ENCODE results near the gene RIPPLY1.
"Not testable (repeated sequence)": the region's sequence is repeated elsewhere in the genome, so short reads cannot be mapped to it uniquely, and the experiment has no call there.

Gene RIPPLY1

DNA sequence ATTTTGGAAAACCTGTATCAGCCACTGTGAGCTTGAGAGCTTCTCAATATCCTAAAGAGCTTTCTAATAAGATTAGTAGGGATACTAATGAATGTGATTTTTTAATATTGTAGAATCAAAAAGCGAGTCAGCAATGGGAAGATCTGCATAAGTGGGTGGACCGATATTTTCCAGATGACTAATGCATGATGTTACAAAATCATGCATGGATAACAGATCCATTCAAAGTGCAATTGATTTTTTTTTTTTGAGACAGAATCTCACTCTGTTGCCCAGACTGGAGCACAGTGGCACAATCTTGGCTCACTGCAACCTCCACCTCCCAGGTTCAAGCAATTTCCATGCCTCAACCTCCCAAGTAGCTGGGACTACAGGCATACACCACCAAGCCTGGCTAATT lies 9.7 kb upstream of the RIPPLY1 start:
- in situ Hi-C loops (cut with MboI; ENCODE audit: low sequenced_read_pairs): no loop called here

DNA sequence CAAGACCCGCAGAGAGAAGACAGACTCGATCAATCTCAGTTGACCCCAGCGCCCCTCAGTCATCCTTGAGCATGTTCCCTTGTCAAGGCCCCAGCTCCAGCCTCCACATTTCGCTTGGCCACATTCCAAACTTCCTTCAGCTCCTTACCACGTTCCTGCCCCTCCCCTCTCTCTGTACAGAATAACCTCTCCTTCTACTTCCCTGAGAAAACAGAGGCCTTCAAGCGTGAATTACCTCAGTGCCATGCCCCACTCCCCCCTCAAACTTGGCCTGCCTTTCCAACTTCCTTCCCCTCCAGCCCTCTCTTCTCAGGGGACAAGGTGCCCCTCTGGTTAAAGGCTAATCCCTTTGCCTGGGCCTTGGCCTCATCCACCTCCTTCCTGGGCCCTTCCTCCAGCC lies 3.2 kb upstream of the RIPPLY1 start:
- in situ Hi-C loops (cut with MboI; ENCODE audit: low sequenced_read_pairs): no loop called here

DNA sequence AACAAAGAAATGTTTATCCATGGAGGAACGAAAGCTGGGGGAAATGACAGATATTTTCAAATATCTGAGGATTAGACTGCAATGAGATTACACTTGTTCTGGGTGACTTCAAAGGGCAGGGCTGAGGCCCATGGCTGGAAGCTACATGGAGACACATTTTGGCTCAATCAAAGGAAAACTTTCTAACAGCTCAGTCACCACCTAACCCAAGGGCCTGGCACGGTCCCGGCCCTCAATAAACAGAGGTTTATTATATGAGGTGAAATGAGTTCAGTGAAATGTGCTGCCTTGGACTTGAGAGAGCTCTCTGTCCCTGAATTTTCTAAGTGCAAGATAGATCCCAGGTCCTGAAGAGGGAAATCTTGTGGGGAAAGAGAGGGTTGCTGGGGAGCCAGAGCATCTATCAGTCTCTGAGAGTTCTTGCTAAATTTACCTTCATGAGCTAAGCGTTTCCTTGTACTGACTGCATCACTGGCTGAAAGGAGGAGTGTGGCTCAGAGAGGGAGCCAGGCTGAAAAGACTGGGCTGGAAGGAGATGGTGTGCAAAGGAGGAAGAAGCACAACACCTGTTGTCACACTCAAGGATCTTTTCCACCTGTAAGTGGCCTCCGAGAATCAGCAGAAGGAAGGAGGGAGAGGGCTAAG lies 2.0 kb upstream of the RIPPLY1 start:
- in situ Hi-C loops (cut with MboI; ENCODE audit: low sequenced_read_pairs): no loop called here

DNA sequence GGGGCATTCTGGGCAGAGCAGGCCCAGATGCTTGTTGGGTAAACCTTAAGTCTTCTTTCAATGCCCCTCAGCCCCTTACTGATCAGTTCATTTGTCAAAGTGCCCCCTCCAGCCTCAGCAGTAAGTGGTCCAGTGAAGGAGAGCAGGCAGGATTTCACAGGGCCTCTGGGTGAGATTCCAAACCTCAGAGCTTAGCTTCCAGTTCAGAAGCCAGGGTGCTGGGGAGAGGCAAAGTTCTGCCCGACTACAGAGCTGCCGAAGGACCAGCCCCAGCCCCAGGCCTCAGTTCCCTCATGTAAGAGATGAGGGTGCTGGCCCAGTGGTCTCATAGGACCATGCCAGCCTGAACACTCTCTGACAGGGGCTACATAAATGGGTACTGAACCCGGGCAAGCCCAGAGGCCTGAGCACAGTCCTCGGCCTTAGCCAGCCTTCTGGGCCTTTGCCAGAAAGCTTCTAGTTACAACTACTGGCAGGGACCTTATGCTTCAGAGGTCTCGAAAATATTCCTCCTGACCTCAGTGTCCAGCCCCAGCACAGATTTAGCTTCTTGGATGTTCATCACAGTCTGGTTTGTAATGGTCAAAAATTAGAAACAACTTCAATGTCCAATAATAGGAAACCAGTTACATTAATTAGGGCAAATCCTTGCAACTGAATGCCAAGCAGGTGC lies 851 bp upstream of the RIPPLY1 start:
- in situ Hi-C loops (cut with MboI; ENCODE audit: low sequenced_read_pairs): no loop called here

DNA sequence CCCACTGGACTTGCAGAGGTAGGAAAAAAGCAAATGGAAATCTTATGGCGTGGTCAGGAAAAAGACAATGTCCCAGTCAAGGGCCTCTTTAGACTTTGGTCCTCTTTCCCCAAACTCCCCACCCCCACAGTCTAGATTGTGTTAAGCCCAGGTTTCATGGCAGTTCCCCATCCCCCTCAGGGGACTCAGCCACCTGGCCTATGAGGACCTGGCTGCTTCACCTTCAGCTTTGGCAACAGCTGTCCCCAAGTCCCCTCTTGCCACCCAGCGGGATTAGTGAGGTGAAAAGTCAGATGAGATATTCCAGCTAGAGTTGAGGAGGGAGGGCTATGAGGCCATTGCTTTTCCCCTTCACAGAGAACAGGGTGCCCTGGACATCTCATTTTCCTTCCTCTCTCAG lies 457 bp downstream of the RIPPLY1 start:
- in situ Hi-C loops (cut with MboI; ENCODE audit: low sequenced_read_pairs): no loop called here

DNA sequence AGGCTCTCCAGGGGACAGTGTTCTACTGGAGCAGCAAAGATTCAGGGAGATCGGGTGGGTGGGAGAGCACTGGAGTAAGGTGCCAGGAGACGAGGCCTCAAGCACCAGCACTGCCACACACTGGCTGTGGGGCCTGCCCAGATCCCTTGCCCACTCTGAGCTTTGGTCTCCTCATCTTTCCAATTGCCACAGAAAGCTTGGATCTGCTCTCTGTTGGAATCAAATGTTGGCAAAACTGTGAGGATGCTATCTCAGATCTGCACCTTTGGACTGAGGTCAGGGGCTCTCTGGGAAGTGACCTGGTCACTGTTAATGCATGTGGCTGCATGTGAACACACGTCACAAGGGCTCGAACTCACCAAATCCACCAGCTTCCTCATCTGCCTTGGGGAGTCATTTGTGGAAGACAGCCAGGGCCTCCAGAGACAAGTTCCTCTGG lies 1.3 kb downstream of the RIPPLY1 start:
- in situ Hi-C loops (cut with MboI; ENCODE audit: low sequenced_read_pairs): no loop called here

DNA sequence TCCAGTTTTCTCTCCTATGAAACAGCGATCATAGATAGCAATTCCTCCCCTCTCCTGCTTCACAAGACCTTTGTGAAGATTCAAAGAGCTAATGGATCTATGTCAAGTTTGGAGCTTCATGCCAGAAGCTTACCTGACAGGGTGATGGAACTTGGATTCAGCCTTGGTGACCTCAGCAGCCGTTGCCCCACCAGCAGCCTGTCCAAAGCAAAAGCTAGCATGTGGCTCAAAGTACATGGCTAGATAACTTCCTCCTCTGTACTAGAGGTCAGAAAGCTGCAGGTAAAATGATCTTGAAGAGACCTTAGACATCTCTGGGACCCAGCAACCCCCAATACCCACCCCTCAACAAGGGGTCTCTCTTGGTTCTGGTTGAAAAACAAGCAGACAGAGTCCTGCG lies 1.8 kb downstream of the RIPPLY1 start:
- in situ Hi-C loops (cut with MboI; ENCODE audit: low sequenced_read_pairs): no loop called here

DNA sequence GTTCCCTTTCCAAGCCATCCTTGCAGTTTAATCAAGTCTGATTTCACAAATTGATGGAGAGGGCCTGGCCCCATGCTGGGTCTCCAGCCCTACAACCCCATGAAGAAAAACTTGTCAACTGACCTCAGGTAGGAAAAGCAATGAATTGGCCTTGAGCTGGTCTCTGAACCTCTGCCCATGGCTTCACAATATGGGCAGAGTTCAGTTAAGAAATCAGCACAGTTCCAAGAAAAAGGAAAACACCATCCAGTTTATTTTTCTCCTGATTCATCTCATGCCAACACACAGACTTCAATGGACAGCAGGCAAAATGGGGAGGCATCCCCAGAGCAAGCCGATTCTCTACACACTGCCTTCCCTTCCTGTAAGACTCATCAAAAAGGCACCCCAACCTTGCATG lies 3.3 kb downstream of the RIPPLY1 start:
- in situ Hi-C loops (cut with MboI; ENCODE audit: low sequenced_read_pairs): no loop called here

DNA sequence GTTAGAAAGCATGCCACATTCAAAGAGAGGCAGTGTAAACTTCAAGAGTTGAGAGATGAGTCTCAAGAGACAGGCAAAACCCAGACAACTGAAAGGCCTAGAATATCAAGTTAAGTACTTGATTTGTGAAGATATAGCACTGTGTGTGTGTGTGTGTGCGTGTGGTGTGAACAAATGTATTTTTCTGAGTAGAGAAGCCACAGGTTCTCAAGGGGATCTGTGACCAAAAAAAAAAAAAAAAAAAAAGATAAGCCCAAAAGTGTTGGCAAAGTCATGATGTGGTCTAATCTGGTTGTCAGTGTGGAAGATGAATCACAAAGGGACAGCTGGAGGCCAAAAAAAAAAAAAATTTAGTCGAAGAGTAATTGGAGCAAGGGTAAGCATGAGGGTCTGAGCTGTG lies 3.9 kb downstream of the RIPPLY1 start:
- in situ Hi-C loops (cut with MboI; ENCODE audit: low sequenced_read_pairs): no loop called here

DNA sequence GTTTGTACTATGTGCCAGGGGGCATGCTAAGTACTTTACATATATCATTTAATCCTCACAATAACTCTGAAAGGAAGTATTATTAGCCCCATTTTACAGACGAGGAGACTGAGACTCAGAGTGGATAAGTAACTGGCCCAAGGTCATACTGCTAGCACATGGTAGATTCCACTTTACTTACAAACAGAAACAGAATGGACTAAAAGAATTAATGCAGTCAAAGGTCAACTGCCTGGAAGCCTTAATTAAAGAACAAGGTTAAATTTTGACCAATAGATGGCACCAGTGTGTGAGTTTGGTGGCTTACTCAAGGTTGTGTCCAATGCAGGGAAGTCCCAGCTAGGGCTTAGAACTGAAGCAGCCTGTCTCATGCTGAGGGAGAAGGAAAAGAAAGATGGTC lies 4.7 kb downstream of the RIPPLY1 start:
- in situ Hi-C loops (cut with MboI; ENCODE audit: low sequenced_read_pairs): no loop called here

DNA sequence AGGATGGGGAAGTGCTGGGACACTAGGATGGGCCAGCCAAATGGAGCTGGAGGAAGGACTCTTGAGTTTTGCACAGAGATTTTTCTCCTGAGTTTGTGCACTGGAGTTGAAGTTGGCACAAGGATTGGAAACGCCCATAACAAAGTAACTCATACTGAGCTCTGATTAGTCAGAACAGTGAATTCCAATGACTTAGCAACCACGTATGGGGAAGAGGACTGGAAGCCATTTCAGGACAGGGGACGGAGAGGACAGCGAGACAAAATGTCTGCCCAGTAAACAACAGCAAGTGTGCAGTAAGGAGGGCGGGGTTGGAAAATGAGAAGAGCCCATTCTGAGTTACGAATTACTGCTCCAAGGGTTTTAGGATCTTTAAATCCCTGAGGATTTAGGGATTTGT lies 5.9 kb downstream of the RIPPLY1 start:
- in situ Hi-C loops (cut with MboI; ENCODE audit: low sequenced_read_pairs): no loop called here

DNA sequence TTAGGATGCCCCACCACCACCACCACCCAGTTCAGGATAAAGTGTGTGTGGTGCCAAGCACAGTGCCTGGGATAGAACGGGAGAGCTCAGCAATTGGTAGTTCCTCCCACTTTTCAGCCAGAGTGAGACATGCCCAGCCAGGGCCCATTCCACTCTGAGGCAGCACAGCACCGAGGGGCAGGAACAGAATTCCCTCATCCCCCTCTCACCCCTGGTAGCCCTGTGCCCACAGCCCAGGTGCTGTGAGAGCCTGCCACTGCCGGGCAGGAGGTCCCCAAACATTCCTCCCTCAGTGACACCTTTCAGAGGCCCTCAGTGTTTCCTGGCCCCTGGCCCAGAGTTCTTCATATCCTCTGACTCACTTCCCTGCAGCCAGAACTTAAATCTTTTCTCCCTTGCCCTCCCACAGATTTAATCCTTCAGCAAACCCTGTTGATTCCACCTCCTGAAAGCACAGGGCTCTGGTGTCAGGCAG lies 8.1 kb downstream of the RIPPLY1 start:
- in situ Hi-C loops (cut with MboI; ENCODE audit: low sequenced_read_pairs): no loop called here

DNA sequence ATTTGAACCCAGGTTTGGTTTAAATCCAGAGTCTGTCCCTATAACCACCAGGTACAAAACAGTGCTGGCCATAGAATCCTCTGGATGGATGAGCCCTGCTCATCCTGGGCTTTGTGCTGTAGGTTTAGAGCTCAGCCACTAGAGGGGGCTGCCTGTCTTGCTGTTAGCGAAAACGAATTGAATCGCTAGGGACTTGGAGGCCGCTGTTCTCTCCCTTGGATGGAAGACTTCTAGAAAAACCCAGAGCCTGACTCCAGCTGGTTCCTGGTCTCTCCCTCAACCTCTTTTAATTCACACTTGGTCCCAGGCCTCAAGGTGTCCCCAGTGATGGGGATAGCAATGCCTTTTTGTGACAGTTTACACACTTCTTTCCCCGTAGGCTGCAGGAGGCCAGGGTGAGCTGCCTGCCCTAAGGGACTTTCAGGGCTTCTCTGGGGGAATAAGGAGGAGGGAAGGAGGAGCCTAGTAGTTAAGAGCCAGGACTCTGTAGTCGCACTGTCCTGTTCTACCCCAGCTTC lies 8.7 kb downstream of the RIPPLY1 start:
- in situ Hi-C loops (cut with MboI; ENCODE audit: low sequenced_read_pairs): no loop called here

DNA sequence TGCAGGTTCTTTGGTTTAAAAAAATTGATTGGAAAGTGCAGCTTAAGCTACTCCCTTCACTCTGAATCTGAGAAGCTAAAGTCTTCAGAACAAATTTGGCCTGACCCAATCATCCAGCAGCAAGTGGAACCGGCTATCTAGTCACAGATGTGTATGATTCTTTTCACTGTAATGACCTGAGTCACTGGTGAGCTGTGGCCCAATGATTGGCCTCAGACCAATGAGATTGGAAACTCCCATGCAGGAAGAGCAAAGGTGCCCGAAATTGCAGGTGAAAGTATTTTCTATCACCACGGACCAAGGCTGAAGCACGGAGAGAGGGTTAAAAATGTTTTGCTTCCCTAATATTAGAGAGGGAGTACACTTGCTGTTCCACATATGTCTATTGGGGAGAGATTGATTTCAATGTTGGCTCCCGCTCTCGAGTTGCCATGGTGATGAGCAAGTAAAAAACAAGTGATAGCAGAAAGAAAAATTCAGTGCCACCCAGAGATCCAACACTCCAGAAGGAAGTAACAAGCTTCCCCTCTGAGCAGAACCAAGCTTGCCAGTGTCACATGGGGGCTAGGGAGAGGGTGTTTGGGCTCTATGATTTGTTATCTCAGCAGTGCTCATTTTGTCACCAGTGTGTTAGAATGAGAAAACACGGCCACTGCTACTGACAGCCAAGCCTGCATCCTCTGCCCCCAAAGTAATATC lies 11.2 kb downstream of the RIPPLY1 start:
- in situ Hi-C loops (cut with MboI; ENCODE audit: low sequenced_read_pairs): no loop called here

DNA sequence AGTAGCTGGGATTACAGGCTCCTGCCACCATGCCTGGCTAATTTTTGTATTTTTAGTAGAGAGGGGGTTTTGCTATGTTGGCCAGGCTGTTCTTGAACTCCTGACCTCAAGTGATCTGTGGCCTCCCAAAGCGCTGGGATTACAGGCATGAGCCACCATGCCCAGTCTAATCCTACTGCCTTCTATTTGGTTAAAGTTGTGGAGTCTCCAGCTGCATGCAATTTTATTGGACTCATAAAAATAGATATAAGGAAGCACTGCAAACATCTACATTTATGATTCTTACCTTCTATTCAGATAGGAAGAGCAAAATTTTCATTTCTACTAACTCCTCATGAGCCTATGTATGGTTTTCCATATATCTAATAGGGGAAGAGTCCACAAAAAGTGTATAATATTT lies 13.7 kb downstream of the RIPPLY1 start:
- in situ Hi-C loops (cut with MboI; ENCODE audit: low sequenced_read_pairs): no loop called here

DNA sequence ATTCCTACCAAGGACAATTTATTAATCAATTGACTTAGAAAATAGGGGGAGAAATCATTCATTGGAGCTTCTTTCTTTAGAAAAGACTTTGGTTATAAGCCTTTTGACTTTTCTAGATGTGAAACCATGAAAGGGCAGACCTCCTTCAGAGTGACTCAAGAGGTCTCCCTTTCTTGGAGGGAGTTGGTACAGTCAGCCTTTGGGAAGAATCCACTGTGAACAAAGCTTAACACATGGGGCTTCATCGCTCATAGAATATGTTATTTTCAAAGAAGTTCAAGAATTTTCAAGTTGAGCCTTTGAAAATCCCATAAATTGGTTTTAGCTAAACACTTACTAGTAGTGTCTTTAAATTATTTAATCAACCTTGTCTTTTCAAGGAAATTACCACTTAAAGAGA lies 28.0 kb downstream of the RIPPLY1 start:
- in situ Hi-C loops (cut with MboI; ENCODE audit: low sequenced_read_pairs): no loop called here

DNA sequence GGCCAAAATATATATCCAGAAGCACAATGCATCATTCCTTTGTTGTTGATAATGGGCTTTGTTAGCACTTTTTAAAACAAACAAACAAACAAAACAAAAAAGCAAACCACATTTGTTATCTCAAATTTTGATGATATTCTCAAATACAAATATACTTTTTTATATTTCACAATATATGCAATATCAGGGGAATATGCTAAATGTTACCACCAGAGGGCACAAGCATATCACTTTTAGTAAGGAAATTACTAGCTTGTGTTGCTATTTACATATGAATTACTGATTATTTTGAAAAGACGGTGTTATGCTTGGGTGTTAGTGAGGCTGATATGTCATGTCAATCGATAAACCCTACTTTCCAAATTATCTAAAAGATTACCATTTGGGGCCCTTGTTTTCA lies 29.1 kb downstream of the RIPPLY1 start:
- in situ Hi-C loops (cut with MboI; ENCODE audit: low sequenced_read_pairs): no loop called here

DNA sequence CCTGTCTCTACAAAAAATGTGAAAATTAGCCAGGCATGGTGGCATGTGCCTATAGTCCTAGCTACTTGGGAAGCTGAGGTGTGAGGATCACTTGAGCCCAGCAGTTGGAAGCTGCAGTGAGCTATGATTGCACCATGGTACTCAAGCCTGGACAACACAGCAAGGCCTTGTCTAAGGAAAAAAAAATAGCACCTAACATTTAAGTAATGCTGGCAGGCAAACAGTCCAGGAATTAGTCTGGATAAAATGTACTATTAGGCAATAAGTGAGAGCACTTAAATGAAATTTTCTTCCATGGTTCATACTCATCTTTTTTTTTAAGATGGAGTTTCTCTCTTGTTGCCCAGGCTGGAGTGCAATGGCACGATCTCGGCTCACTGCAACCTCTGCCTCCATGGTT lies 30.3 kb downstream of the RIPPLY1 start:
- in situ Hi-C loops (cut with MboI; ENCODE audit: low sequenced_read_pairs): not testable (repeated sequence)

DNA sequence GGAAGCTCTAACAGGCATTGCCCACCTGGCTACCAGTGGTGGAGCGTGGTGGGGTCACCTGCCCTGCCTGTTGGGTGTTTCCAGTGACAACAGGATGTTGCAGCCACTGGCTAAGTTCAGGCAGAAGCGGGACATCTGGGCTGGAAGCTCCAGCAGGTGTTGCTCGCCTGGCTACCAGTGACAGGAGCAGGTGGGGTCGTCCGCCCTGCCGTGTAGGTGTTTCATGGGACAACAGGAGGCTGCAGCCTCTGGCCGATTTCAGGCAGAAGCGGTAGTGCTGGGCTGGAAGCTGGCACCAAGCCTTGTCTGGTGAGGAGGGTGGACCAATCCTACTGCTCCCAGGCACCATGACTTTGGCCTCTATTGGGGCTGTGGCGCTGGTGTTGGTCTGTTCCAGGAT lies 39.4 kb downstream of the RIPPLY1 start:
- in situ Hi-C loops (cut with MboI; ENCODE audit: low sequenced_read_pairs): no loop called here

DNA sequence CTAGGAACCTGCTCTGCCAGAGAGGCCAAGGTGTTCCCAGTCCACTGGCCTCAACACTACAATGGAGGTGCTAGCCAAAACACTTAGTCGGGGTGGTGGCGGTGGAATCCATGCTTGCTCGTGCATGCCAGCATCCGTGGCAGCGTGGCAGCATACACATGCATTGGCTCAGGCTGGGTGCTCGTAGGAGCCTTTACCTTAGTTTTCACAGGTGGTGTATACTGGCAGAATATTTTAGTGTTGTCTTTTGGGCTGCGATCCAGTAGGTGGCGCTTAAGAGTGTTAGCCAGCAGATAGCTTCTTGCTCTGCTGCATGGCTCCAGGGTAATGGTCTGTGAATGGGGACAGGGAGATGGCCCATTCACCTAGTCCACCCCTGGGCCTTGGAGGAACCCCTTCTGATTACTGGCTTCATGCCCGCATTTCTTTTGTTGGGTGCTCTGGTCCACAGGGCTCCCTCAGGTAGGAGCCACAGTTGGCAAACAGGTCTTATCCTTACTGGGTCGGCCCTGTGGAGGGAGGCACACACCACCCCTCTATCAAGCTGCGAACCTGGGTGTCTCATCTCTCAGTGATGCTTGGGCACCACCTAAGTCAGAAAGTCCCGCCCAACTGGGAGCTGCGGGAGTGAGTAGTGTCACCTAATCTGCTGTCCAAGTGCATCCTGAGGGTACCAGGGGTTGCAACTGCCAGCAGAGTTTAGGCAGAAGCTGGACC lies 40.0 kb downstream of the RIPPLY1 start:
- in situ Hi-C loops (cut with MboI; ENCODE audit: low sequenced_read_pairs): no loop called here

Data from HL-60/S4 treated with phorbol 12-myristate 13-acetate at 8.2 ng/mL for 4 days and 3 days (cell line).